K562 (cell line): Measurements from ENCODE around the gene GAL3ST3. TPM values are rescaled to one million over a fixed set of nuclear protein-coding genes. Genes with fewer than 3 reads are reported as not detected.

Experiments used
- ATAC-seq: fragments of 200-7000 bp; cut with Tn5 transposase; 3 replicates; pipeline ENCODE4 v1.9.1; 2020; ENCODE audit warnings: moderate library complexity
- BruUV-seq: library from RNA; stranded (reverse); fragments of 400-500 nt; replicated peaks from 2 replicates; lab custom pipeline; 2021; lab: Mats Ljungman, UMichigan
- CTCF ChIA-PET: fragments of 300-600 bp; formaldehyde crosslinking; extraction: SDS; loops from one replicate; lab custom pipeline; 2021; ENCODE audit warnings: low intra/inter-chr PET ratio; lab: Yijun Ruan, JAX
- POLR2A ChIA-PET: fragments of 300-600, 350-650 bp; sonication (Branson Sonifier 250); formaldehyde crosslinking; extraction: SDS; loops from one replicate; lab custom pipeline; 2021; ENCODE audit warnings: antibody characterized with exemption, inconsistent platforms; lab: Yijun Ruan, JAX
- DNase-seq, 4 experiments: peaks; one replicate each; pipeline versions ENCODE4 v3.0.0 to v3.0.0-alpha.2; 2011 to 2018; ENCODE audit warnings: low spot score in 3 of 4, mixed read lengths in 3 of 4; ENCODE audit errors: extremely low read depth in 1 of 4
- FAIRE-seq: peaks from 2 replicates; lab custom pipeline; 2011; peaks lifted over from hg19 to GRCh38; lab: Jason Lieb, UNC
- H2AFZ ChIP-seq: 2 replicates; pipeline ENCODE4 v1.6.0; 2011; ENCODE audit warnings: low read depth, low read length, control low read depth, inconsistent platforms
- H3K27ac ChIP-seq: fragments of 200-600 bp; 3 replicates; pipeline ENCODE4 v1.8.0; 2011; ENCODE audit warnings: low read depth, mild to moderate bottlenecking, control low read depth, inconsistent platforms, low read length, moderate library complexity, mixed read lengths; ENCODE audit errors: extremely low read depth
- H3K27me3 ChIP-seq, 2 experiments: fragments of 300-600 bp in 1 of 2; 2 replicates in 1 of 2; 3 replicates in 1 of 2; pipeline versions ENCODE4 v1.6.0 to v1.8.0; 2011; ENCODE audit warnings: inconsistent platforms in 2 of 2, low read length in 2 of 2, mild to moderate bottlenecking in 1 of 2, mixed read lengths in 1 of 2, moderate library complexity in 1 of 2; ENCODE audit not compliant: control insufficient read depth in 2 of 2, insufficient read depth in 2 of 2
- H3K36me3 ChIP-seq: fragments of 300-600 bp; 3 replicates; pipeline ENCODE4 v1.8.0; 2011; ENCODE audit warnings: mild to moderate bottlenecking, low read length, inconsistent platforms; ENCODE audit not compliant: control insufficient read depth, insufficient read depth
- H3K4me1 ChIP-seq, 2 experiments: fragments of 200-600 bp in 1 of 2; replicated peaks in 1 of 2; 2 replicates in 1 of 2; 3 replicates in 1 of 2; pipeline versions ENCODE4 v1.5.1 to v1.8.0; 2011; ENCODE audit warnings: inconsistent platforms in 2 of 2, low read length in 2 of 2, mild to moderate bottlenecking in 1 of 2, mixed read lengths in 1 of 2, moderate library complexity in 1 of 2; ENCODE audit not compliant: control insufficient read depth in 2 of 2, insufficient read depth in 2 of 2
- H3K4me2 ChIP-seq: 2 replicates; pipeline ENCODE4 v1.6.1; 2011; ENCODE audit warnings: low read length, control low read depth, inconsistent platforms, mixed read lengths; ENCODE audit not compliant: insufficient read depth
- H3K4me3 ChIP-seq: fragments of 200-600 bp; sonication (generic), shearing (Covaris generic); 2 replicates; pipeline ENCODE4 v1.5.1; 2016; ENCODE audit warnings: control low read depth, inconsistent platforms
- H3K79me2 ChIP-seq: fragments of 200-600 bp; 3 replicates; pipeline ENCODE4 v1.8.0; 2011; ENCODE audit warnings: low read length, inconsistent platforms; ENCODE audit not compliant: control insufficient read depth, insufficient read depth
- H3K9ac ChIP-seq, 2 experiments: 2 replicates each; pipeline versions ENCODE4 v1.6.0 to v1.6.1; 2011; ENCODE audit warnings: low read depth in 2 of 2, low read length in 2 of 2, control low read depth in 1 of 2, inconsistent platforms in 1 of 2, mild to moderate bottlenecking in 1 of 2, mixed read lengths in 1 of 2; ENCODE audit not compliant: insufficient read depth in 1 of 2
- H3K9me1 ChIP-seq: one replicate; pipeline ENCODE4 v1.6.0; 2011; ENCODE audit warnings: inconsistent platforms, mild to moderate bottlenecking, low read length, moderate library complexity; ENCODE audit not compliant: control insufficient read depth, insufficient read depth
- H3K9me3 ChIP-seq: replicated peaks from 2 replicates; pipeline ENCODE4 v1.5.1; 2011; ENCODE audit warnings: low read depth, low read length, inconsistent platforms; ENCODE audit not compliant: control insufficient read depth, insufficient read depth
- H4K20me1 ChIP-seq: replicated peaks from 2 replicates; pipeline ENCODE4 v1.6.1; 2011; ENCODE audit warnings: low read length, inconsistent platforms, mixed read lengths; ENCODE audit not compliant: control insufficient read depth, insufficient read depth
- BRF2 ChIP-seq: IDR thresholded peaks from 3 replicates; pipeline ENCODE4 v1.6.1; 2011; ENCODE audit warnings: borderline replicate concordance, mild to moderate bottlenecking; ENCODE audit not compliant: insufficient read length, insufficient read depth
- DLX4 ChIP-seq: fragments of 250-450 bp; sonication (Bioruptor Pico); IDR thresholded peaks from 2 replicates; pipeline ENCODE4 v1.6.1; 2021; ENCODE audit warnings: mild to moderate bottlenecking
- E2F5 ChIP-seq: sonication (generic); formaldehyde crosslinking; IDR thresholded peaks from 2 replicates; pipeline ENCODE4 v1.8.0; 2022; ENCODE audit warnings: mild to moderate bottlenecking, missing genetic modification reagents
- FOS ChIP-seq: IDR thresholded peaks from 3 replicates; pipeline ENCODE4 v1.6.1; 2011; ENCODE audit not compliant: insufficient read length; ENCODE audit errors: extremely low read depth
- HDGF ChIP-seq: fragments of 450-650 bp; IDR thresholded peaks from 2 replicates; pipeline ENCODE4 v1.6.1; 2016
- KLF1 ChIP-seq: fragments of 450-650 bp; IDR thresholded peaks from 2 replicates; pipeline ENCODE4 v1.6.1; 2016; ENCODE audit warnings: missing genetic modification characterization, missing compliant biosample characterization
- NCOA6 ChIP-seq: fragments of 450-650 bp; IDR thresholded peaks from 2 replicates; pipeline ENCODE4 v1.6.1; 2017; ENCODE audit warnings: mild to moderate bottlenecking
- NFE2L1 ChIP-seq: fragments of 450-650 bp; IDR thresholded peaks from 2 replicates; pipeline ENCODE4 v1.6.1; 2016; ENCODE audit warnings: missing genetic modification characterization, low read depth, mild to moderate bottlenecking, missing compliant biosample characterization, moderate library complexity, borderline replicate concordance
- NR4A1 ChIP-seq, 2 experiments: fragments of 250-450 bp in 1 of 2; fragments of 450-650 bp in 1 of 2; sonication (Bioruptor Pico) in 1 of 2; IDR thresholded peaks; 2 replicates each; pipeline versions ENCODE4 v1.4.0 to v1.6.1; 2016 to 2020; ENCODE audit warnings: mild to moderate bottlenecking in 2 of 2, missing compliant biosample characterization in 1 of 2, missing genetic modification characterization in 1 of 2, moderate library complexity in 1 of 2
- SREBF2 ChIP-seq: sonication (generic); formaldehyde crosslinking; IDR thresholded peaks from 2 replicates; pipeline ENCODE4 v1.4.0; 2020; ENCODE audit warnings: mild to moderate bottlenecking, missing genetic modification reagents
- SRSF7 ChIP-seq: fragments of 200-400 bp; formaldehyde crosslinking; optimal IDR thresholded peaks from 2 replicates; pipeline ENCODE3; 2017; ENCODE audit warnings: mild to moderate bottlenecking, low read depth, low read length
- USF2 ChIP-seq: sonication (generic); formaldehyde crosslinking; IDR thresholded peaks from 2 replicates; pipeline ENCODE4 v1.5.0; 2020; ENCODE audit warnings: missing genetic modification reagents
- WHSC1 ChIP-seq: IDR thresholded peaks from one replicate; pipeline ENCODE4 v1.6.1; 2012; ENCODE audit warnings: low read length, control low read depth, inconsistent platforms
- YY1 ChIP-seq, 3 experiments: IDR thresholded peaks; 2 replicates each; pipeline ENCODE4 v1.6.1; 2011; ENCODE audit warnings: low read length in 2 of 3, mild to moderate bottlenecking in 2 of 3, moderate library complexity in 2 of 3, borderline replicate concordance in 1 of 3, control low read depth in 1 of 3, low read depth in 1 of 3; ENCODE audit not compliant: insufficient read depth in 3 of 3, insufficient replicate concordance in 2 of 3, control insufficient read depth in 1 of 3, insufficient read length in 1 of 3; ENCODE audit errors: extremely low read depth in 1 of 3
- ZNF134 ChIP-seq: fragments of 250-450 bp; sonication (Bioruptor Pico); conservative IDR thresholded peaks from 2 replicates; pipeline ENCODE4 v1.4.0; 2020
- ZNF217 ChIP-seq: sonication (generic); formaldehyde crosslinking; IDR thresholded peaks from 2 replicates; pipeline ENCODE4 v1.8.0; 2022; ENCODE audit warnings: mild to moderate bottlenecking, missing genetic modification reagents
- ZNF507 ChIP-seq: conservative IDR thresholded peaks from 2 replicates; pipeline ENCODE4 v1.6.1; 2017; ENCODE audit warnings: missing genetic modification characterization, missing compliant biosample characterization
- WGBS: fragments of 100-300 bp; shearing (Covaris generic); methylation state at CpG from one replicate; pipeline ENCODE4 v1.1.6; 2016; ENCODE audit warnings: low coverage, mixed read lengths; ENCODE audit not compliant: insufficient coverage; ENCODE audit errors: missing lambda C conversion rate; 5-methylcytosine and 5-hydroxymethylcytosine counted together
- in situ Hi-C: fragments of 300-500 bp; cut with MboI; formaldehyde crosslinking; loops from 4 replicates; pipeline ENCODE4 v1.15.0; 2018; ENCODE audit warnings: inconsistent platforms, mixed read lengths
- intact Hi-C: fragments of 100-400 bp; cut with micrococcal nuclease; formaldehyde crosslinking; loops from 2 replicates; pipeline ENCODE4 v1.14.2; 2022
- polyA plus RNA-seq, 8 experiments: library from polyadenylated mRNA; depleted of rRNA in 4 of 8; stranded (reverse) in 5 of 8; unstranded in 3 of 8; fragments of >200 nt; fragmentation: Nextera tagmentation in 2 of 8; fragmentation: Illumina TruSeq in 1 of 8; extraction: Ambion mirVana in 2 of 8; extraction: Trizol in 1 of 8; gene quantifications; 2 replicates each; pipeline versions ENCODE4 v1.2.1 to v1.2.3, GENCODE V29; 2011 to 2014; ENCODE audit warnings: inconsistent platforms in 1 of 8, missing spikeins in 1 of 8
- total RNA-seq, 7 experiments: library from RNA; depleted of rRNA in 6 of 7; stranded (reverse); fragments of >200 nt in 6 of 7; fragmentation: Illumina TruSeq in 2 of 7; extraction: Trizol in 2 of 7; gene quantifications; 2 replicates each; pipeline versions ENCODE4 v1.2.1 to v1.2.3, GENCODE V29; 2011 to 2021; ENCODE audit warnings: low replicate concordance in 1 of 7
- TF ChIP-seq, protein P1 (sequence below): conservative IDR thresholded peaks from 2 replicates; pipeline ENCODE4 v1.6.1; 2011; ENCODE audit warnings: low read depth, mild to moderate bottlenecking, low read length; ENCODE audit not compliant: control insufficient read depth

Gene GAL3ST3
- total and polyA plus RNA-seq, 9 of the 15 experiments (the other 6 are each of a cell fraction or from before 2014, with no cell fraction given): not detected

DNA sequence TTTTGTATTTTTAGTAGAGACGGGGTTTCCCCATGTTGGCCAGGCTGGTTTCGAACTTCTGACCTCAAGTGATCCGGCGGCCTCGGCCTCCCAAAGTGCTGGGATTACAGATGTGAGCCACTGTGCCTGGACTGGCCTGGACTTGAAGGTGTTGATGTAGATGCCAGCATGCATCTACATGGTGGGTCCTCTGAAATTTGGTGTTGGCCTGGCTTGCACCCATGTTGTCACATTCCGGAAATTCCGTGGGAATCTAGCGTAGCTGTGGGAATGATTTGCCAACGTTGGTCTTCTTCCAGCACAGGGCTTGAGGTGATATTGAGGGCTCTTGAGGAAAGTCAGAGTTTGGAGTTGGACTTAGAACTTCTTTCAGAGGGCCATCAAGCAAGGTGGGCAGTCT is 27.6 kb upstream of the GAL3ST3 start:
- Histone ChIP-seq H3K9me3 (no peaks in the 10 kb centered on the region), H3K9me1 (no peaks in the 10 kb centered on the region), H3K9ac (no peak overlapping the region), H3K36me3 (peaks cover 23% of the 10 kb centered on the region; the same call in 1 of the 3 replicates), H2AFZ (no peak overlapping the region), H3K4me2 (no peak overlapping the region), H3K27ac (no peak overlapping the region), H3K4me1 (peaks cover 8 to 26% of the 10 kb centered on the region in 2 experiments; a peak in 4 of 5 replicates), H3K27me3 (no peaks in the 10 kb centered on the region), H3K79me2 (peaks cover 51% of the 10 kb centered on the region), H4K20me1 (peaks cover 3% of the 10 kb centered on the region; the same call in 1 of the 2 replicates), H3K4me3 (no peak overlapping the region)
- DNase-seq: no peak
- in situ Hi-C loops: no loop called here
- no TSS peak for BruUV-seq
- intact Hi-C loops: no loop called here
- 84% methylated on average over 9 of the region's 9 CpGs for WGBS
- ChIA-PET CTCF (interaction anchor here (0.6 kb wide), 1 partner anchor 63 kb away, joined by 3 read pairs; no protein-coding TSS in a partner anchor), POLR2A (no interaction called here)
- no peak for ATAC-seq
- FAIRE-seq: no peak
- TF ChIP-seq BRF2: no peak
- TF ChIP-seq NCOA6: no peak
- TF ChIP-seq NFE2L1: no peak
- TF ChIP-seq FOS: no peak
- TF ChIP-seq KLF1 (tag): no peak
- TF ChIP-seq NR4A1 (CRISPR knock-in tag; IDR thresholded peaks at IDR 0.05): no peak
- TF ChIP-seq NR4A1 (tag; IDR thresholded peaks at IDR 0.05): no peak
- TF ChIP-seq, protein P1, sequence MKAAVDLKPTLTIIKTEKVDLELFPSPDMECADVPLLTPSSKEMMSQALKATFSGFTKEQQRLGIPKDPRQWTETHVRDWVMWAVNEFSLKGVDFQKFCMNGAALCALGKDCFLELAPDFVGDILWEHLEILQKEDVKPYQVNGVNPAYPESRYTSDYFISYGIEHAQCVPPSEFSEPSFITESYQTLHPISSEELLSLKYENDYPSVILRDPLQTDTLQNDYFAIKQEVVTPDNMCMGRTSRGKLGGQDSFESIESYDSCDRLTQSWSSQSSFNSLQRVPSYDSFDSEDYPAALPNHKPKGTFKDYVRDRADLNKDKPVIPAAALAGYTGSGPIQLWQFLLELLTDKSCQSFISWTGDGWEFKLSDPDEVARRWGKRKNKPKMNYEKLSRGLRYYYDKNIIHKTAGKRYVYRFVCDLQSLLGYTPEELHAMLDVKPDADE: no peak
- no peak for TF ChIP-seq SRSF7
- no peak for TF ChIP-seq HDGF
- TF ChIP-seq YY1 (IDR thresholded peaks at IDR 0.05; ENCODE audit: borderline replicate concordance in 1 of 3, control insufficient read depth in 1 of 3, extremely low read depth in 1 of 3, insufficient read depth in 3 of 3, insufficient read length in 1 of 3, insufficient replicate concordance in 2 of 3, low read depth in 1 of 3, low read length in 2 of 3): no peak
- TF ChIP-seq SREBF2: no peak
- TF ChIP-seq WHSC1: no peak
- no peak for TF ChIP-seq DLX4 (CRISPR knock-in tag)
- no peak for TF ChIP-seq E2F5
- no peak for TF ChIP-seq ZNF217 (CRISPR knock-in tag)
- TF ChIP-seq ZNF507 (tag): no peak
- TF ChIP-seq ZNF134: no peak
- TF ChIP-seq USF2 (CRISPR knock-in tag): no peak
